Endometrial microvascular endothelial cells (primary cell): Measurements from ENCODE around the gene PCSK5. TPM values are rescaled to one million over a fixed set of nuclear protein-coding genes. Genes with fewer than 3 reads are reported as not detected.

Experiments
- in situ Hi-C: cut with HindIII; loops from 2 replicates; pipeline ENCODE4 v1.10.0; 2017; ENCODE audit warnings: low sequenced_read_pairs, low pct_unique_long_range_greater_than_20kb; ENCODE audit errors: inconsistent ontology term
- total RNA-seq: library from RNA; depleted of rRNA; stranded (reverse); fragments of >200 nt; gene quantifications from one replicate; pipeline ENCODE4 v1.2.3, GENCODE V29; 2015; ENCODE audit errors: inconsistent ontology term

Gene PCSK5
- total RNA-seq, 1 donor from 2014 or later = 4.9 TPM

- in situ Hi-C loops = no loop called here
Observed at GRCh38 chr9:75912951-75913350, 22.5 kb downstream of the PCSK5 start.

- in situ Hi-C loops = no loop called here
Observed at GRCh38 chr9:75914002-75914401, 23.5 kb downstream of the PCSK5 start.

GRCh38 chr9:75914883-75915452 lies 24.5 kb downstream of the PCSK5 start:
- in situ Hi-C loops = no loop called here

DNA sequence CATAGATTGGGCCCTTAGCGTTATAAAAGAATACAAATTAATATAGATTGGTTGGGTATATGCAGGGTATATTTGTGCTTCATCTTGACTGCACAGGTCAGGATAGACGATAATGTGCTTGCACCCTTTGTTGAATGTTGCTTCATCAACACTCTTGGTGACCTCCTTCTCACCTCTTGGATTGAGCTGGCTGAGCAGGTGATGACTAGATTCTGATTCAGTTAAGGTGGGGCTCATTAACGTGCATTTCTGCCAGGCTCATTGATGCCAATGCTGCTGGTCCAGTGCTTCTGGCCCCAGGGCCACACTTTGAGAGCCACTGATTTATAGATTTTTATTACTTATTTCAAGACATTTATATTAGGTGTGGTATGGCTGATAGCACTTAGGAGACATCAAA lies 27.7 kb downstream of the PCSK5 start:
- in situ Hi-C loops = no loop called here

- in situ Hi-C loops = no loop called here
Observed at GRCh38 chr9:75918909-75919308, 28.4 kb downstream of the PCSK5 start.

GRCh38 chr9:75921391-75922127 lies 31.1 kb downstream of the PCSK5 start:
- in situ Hi-C loops = no loop called here

DNA sequence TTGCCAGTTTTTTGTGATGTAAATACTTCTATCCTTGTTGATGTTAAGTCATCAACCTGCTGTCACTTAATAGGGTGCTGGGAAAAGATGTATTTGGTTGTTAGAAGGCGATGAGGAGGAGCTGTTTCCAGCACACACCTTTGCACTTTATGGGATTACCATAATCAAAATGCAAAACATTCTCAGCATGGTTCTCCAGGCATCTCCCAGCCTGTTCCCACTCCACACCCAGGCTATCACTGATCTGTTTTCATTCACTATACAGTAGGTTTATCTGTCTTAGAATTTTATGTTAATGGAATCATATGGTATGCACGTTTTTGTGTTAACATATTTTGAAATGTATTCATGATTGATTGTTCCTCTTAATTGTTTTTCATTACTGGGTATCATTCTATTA lies 35.9 kb downstream of the PCSK5 start:
- in situ Hi-C loops = no loop called here

GRCh38 chr9:75927356-75927755 lies 36.9 kb downstream of the PCSK5 start:
- in situ Hi-C loops = no loop called here

GRCh38 chr9:75930190-75930589 lies 39.7 kb downstream of the PCSK5 start:
- in situ Hi-C loops = no loop called here

DNA sequence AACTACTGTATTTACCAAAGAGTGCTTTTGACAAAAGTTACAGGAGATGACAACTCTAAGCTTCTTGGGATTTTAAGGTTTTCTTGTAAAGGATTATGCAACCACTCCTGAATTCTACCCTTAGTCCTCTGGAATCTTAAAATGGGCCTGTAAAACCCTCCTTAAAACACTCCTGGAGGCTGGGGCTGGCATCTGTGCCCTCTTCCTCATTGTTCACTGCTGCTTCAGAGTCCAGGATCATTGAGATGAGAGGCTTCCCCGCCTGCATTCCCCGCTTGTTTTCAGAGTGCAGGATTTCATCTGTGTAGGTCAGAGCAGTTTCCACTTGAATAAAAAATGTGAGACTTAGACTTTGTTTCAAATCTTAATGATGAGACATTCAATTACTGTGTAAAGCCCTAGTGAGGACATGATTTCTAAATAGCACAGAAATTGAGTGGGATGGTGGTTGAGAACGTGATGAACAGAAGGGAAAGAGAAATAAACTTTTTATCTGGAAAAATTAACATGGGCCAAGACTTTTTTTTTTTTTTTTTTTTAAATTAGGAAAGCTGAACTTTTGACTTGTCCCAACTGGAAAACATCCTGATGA lies 40.4 kb downstream of the PCSK5 start:
- in situ Hi-C loops = no loop called here

DNA sequence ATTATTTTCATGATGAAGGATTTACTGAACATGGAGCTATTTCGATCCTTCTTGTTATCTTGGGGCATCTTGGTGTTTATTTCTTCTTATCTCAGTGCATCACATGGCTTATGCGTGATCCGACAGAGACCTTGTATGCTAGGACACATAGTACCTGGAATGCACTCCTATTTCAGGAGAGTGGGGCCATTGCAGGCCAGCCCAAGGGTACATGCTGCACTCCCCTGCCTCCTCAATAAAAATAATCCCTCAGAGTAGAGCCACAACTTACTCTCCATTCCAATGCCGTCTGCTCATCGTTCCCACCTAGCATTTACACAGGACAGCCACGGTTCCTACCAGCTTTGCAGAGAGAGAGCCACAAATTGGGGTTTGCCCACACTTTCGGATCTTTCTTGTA lies 43.5 kb downstream of the PCSK5 start:
- in situ Hi-C loops = no loop called here

DNA sequence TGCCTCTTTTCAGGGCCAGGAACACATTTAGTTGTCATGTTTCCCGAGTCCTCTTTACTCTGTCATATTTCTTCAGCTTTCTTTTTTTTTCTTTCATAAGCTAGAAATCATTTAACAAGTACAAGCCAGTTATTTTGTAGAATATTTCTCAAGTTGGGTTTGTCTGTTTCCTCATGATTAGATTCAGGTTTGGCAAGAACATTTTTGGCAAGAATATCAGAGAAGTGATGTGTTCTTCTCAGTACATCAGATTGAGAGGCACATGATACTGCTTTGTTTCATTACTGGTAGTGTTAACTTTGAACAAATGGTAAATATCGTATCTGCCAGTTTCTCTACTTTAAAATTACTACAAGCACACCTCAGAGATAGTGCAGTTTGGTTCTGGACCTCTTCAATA lies 45.1 kb downstream of the PCSK5 start:
- in situ Hi-C loops = no loop called here

DNA sequence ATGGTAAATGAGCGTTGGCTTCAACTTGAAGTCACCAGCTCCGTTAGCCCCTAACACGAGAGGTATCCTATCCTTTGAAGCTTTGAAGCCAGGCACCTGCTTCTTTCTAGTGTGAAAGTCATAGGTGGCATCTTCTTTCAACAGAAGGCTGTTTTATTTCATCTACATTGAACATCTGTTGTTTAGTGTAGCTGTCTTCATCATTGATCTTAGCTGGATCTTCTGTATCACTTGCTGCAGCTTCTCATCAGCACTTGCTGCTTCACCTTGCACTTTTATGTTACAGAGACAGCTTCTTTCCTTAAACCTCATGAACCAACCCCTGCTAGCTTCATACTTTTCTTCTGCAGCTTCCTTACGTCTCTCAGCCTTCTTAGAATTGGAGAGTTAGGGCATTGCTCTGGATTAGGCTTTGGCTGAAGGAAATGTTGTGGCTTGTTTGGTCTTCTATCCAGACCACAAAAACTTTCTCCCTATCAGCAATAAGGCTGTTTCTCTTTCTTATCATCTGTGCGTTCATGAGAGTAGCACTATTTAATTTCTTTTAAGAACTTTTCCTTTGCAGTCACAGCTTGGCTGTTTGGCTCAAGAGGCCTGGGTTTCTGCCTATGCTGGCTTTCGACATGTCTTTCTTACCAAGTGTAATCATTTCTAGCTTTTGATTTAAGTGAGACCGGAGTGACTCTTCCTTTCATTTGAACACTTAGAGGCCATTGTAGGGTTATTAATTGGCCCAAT lies 47.2 kb downstream of the PCSK5 start:
- in situ Hi-C loops = no loop called here

- in situ Hi-C loops = no loop called here
Observed at GRCh38 chr9:75938946-75939345, 48.5 kb downstream of the PCSK5 start.

GRCh38 chr9:75939536-75940111 lies 49.2 kb downstream of the PCSK5 start:
- in situ Hi-C loops = no loop called here

DNA sequence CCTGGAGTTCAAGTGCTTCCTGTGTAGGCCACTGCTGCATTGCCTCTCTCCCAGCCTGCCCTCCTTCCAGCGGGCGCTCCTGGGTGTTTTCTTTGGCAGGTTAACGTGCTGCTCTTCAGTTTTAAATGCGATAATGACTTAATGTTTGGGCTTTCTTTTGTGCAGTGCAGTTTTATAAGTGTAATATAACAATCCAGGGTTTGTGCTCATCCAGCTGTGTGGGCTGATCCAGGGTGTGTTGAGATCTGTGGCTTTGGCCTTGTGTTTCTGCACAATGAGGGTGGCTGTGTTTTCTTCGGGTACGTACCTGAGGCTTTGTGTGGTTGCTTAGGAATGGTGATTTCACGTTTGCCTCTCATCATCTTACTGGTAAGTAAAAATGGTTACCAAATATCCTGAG lies 50.6 kb downstream of the PCSK5 start:
- in situ Hi-C loops = no loop called here

DNA sequence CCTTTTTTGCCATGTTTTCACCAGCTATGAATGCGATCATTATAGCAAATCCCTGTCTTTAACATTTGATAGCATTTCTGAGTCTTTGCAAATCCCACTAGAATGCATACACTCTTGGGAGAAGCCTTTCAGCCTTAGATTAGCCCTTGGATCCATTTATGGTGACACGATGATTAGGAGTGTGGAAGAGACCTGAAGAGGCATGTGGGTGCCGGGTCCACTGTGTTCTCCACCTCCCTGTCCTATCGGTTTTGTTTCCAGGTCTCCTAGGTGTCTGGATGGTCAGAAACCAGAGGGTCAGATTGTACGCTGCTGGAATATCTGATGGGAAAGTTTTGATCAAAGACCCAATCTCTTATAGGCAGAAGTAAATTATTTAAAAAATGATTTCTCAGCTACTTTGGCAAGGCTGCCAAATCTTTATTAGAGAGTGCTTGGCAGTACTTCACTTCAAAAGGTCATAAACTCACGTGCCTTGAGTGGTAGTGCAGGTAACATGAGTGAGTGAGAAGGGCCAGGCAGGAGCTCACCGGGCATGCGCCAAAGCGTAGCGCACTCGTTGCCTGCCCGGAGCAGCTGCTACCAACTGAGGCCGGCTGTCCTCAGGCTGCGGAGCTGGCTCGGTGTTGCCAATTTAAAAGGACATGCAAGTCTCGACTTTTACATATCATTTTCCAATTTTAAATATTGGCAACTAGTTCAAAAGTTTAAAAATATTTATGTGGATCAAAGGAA lies 51.3 kb downstream of the PCSK5 start:
- in situ Hi-C loops = no loop called here

GRCh38 chr9:75946766-75947165 lies 56.3 kb downstream of the PCSK5 start:
- in situ Hi-C loops = no loop called here

- in situ Hi-C loops = no loop called here
Observed at GRCh38 chr9:75947233-75947632, 56.8 kb downstream of the PCSK5 start.
